Vagina (tissue), 2 donors: ENCODE data around the gene PPP4R4.

Source experiments
- CTCF ChIP-seq, 3 experiments: fragments of 450-650 bp in 2 of 3; fragments of 200-600 bp in 1 of 3; sonication (generic) in 1 of 3; IDR thresholded peaks; one replicate each; pipeline ENCODE4 v1.5.1; 2017 to 2019; ENCODE audit warnings: antibody characterized with exemption in 3 of 3, mild to moderate bottlenecking in 2 of 3, moderate library complexity in 2 of 3
- POLR2AphosphoS5 ChIP-seq, 2 donors: sonication (generic); formaldehyde crosslinking; IDR thresholded peaks; one replicate each; pipeline ENCODE4 v1.9.0; 2017; ENCODE audit warnings: antibody characterized with exemption in 2 of 2, mild to moderate bottlenecking in 2 of 2, low read depth in 1 of 2; ENCODE audit not compliant: insufficient read depth in 1 of 2

GRCh38 chr14:94317259-94317658 lies 143.1 kb downstream of the PPP4R4 start:
- TF ChIP-seq CTCF (IDR thresholded peaks at IDR 0.05) (no peak), POLR2AphosphoS5 (IDR thresholded peaks at IDR 0.05; ENCODE audit: insufficient read depth in 1 of 2, low read depth in 1 of 2) (peak; percentile 19 to 66)
